ENCODE results near the gene IL1R1. TPM values are rescaled to one million over a fixed set of nuclear protein-coding genes. Genes with fewer than 3 reads are reported as not detected.
"Not testable (repeated sequence)": the region's sequence is repeated elsewhere in the genome, so short reads cannot be mapped to it uniquely, and the experiment has no call there.

Gene IL1R1
- total RNA-seq, result 7.2 and 46.9 TPM in 2 replicates

- peak; percentile 60 to 74 for DNase-seq (ENCODE audit: low read depth in 2 of 2)
These were observed at the start of gene IL1R1 for GRCh38 chr2:102141970-102142828. Gene IL1R1 (plus strand): TSS chr2:102142746. CDS start chr2:102157725, 14,979 bp downstream.

GRCh38 chr2:102093662-102094061 is 48.9 kb upstream of the IL1R1 start:
- no peak for DNase-seq (ENCODE audit: low read depth in 2 of 2)

- peak; percentile 71 for DNase-seq (ENCODE audit: low read depth in 2 of 2)
These were observed 47.6 kb upstream of the IL1R1 start for GRCh38 chr2:102094917-102095316.

- no peak for DNase-seq (ENCODE audit: low read depth in 2 of 2)
These were observed 46.4 kb upstream of the IL1R1 start for GRCh38 chr2:102096103-102096502.

- no peak for DNase-seq (ENCODE audit: low read depth in 2 of 2)
These were observed 43.8 kb upstream of the IL1R1 start for GRCh38 chr2:102098756-102099155.

- DNase-seq (ENCODE audit: low read depth in 2 of 2), result no peak
These were observed 42.8 kb upstream of the IL1R1 start for GRCh38 chr2:102099536-102100298.

GRCh38 chr2:102100371-102101096 is 42.0 kb upstream of the IL1R1 start:
- DNase-seq (ENCODE audit: low read depth in 2 of 2), result no peak

GRCh38 chr2:102101097-102101848 is 41.3 kb upstream of the IL1R1 start:
- no peak for DNase-seq (ENCODE audit: low read depth in 2 of 2)

- DNase-seq (ENCODE audit: low read depth in 2 of 2), result no peak
These were observed 40.5 kb upstream of the IL1R1 start for GRCh38 chr2:102101849-102102635.

- DNase-seq (ENCODE audit: low read depth in 2 of 2), result not testable (repeated sequence)
These were observed 40.0 kb upstream of the IL1R1 start for GRCh38 chr2:102102636-102102948.

- no peak for DNase-seq (ENCODE audit: low read depth in 2 of 2)
These were observed 39.3 kb upstream of the IL1R1 start for GRCh38 chr2:102103284-102103683.

GRCh38 chr2:102103992-102104871 is 38.3 kb upstream of the IL1R1 start:
- DNase-seq (ENCODE audit: low read depth in 2 of 2), result peak in 1 of 2 donors; percentile 59

GRCh38 chr2:102106133-102106556 is 36.4 kb upstream of the IL1R1 start:
- DNase-seq (ENCODE audit: low read depth in 2 of 2), result no peak

- not testable (repeated sequence) for DNase-seq (ENCODE audit: low read depth in 2 of 2)
These were observed 35.5 kb upstream of the IL1R1 start for GRCh38 chr2:102106813-102107740.

- DNase-seq (ENCODE audit: low read depth in 2 of 2), result no peak
These were observed 34.8 kb upstream of the IL1R1 start for GRCh38 chr2:102107741-102108070.

GRCh38 chr2:102109016-102109415 is 33.5 kb upstream of the IL1R1 start:
- DNase-seq (ENCODE audit: low read depth in 2 of 2), result no peak

GRCh38 chr2:102110171-102110570 is 32.4 kb upstream of the IL1R1 start:
- no peak for DNase-seq (ENCODE audit: low read depth in 2 of 2)

- DNase-seq (ENCODE audit: low read depth in 2 of 2), result no peak
These were observed 31.8 kb upstream of the IL1R1 start for GRCh38 chr2:102110596-102111334.

All from dermis microvascular lymphatic vessel endothelial cell (primary cell).